Lower leg skin (tissue), 3 donors: Measurements from ENCODE around the gene FAM131C.

Experiments used
- POLR2A ChIP-seq, 2 donors: fragments of 450-650 bp; IDR thresholded peaks; one replicate each; pipeline ENCODE4 v1.6.1; 2016 to 2017; ENCODE audit warnings: antibody characterized with exemption in 2 of 2, mild to moderate bottlenecking in 1 of 2, moderate library complexity in 1 of 2
- TF ChIP-seq, protein P1 (sequence below), 3 donors: fragments of 450-650 bp; IDR thresholded peaks; one replicate each; pipeline ENCODE4 v1.5.1; 2016; ENCODE audit warnings: antibody characterized with exemption in 3 of 3, mild to moderate bottlenecking in 3 of 3, moderate library complexity in 2 of 3

DNA sequence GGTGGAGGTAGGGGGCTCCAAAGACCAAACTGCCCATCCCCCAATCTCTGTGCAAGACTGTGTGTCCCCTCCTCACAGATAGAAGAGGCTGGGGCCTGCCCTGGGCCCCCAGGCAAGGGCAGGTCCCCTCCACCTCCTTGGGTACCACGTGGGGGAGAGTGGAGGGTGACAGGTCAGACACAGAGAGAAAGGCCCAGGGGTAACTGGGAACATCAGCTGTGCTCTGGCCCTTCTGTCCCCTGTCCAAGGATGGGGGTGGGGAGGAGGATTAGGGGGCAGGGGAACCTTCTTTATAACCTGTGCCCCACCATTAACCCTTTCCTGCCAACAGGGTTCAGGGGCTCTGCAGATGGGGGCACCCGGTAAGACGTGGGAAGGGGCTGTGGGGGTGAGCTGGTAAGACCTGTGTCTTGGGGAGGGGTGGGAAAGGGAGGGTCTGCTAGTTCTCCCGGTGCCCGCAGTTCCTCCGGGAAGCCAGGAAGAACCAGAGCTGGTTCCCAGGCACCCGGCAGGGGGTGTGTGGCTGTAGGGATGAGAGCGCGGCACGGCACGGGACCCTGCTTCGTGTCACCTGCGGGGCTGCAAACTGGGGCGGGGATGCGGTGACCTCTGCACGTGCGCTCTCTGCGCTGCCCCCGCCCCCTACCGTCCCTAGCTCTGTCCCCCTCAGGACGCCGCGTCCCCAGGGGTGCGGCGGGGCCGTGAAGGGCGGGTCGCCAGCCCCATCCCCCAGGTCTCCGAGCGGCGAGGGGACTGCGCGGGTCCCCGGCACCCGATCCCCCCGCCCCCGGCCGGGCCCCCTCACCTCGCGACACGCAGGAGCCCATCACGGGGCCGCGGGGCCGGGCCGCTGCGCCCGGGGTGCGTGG is 601 bp downstream of the FAM131C start:
- TF ChIP-seq POLR2A (IDR thresholded peaks at IDR 0.05): no peak
- TF ChIP-seq, protein P1, sequence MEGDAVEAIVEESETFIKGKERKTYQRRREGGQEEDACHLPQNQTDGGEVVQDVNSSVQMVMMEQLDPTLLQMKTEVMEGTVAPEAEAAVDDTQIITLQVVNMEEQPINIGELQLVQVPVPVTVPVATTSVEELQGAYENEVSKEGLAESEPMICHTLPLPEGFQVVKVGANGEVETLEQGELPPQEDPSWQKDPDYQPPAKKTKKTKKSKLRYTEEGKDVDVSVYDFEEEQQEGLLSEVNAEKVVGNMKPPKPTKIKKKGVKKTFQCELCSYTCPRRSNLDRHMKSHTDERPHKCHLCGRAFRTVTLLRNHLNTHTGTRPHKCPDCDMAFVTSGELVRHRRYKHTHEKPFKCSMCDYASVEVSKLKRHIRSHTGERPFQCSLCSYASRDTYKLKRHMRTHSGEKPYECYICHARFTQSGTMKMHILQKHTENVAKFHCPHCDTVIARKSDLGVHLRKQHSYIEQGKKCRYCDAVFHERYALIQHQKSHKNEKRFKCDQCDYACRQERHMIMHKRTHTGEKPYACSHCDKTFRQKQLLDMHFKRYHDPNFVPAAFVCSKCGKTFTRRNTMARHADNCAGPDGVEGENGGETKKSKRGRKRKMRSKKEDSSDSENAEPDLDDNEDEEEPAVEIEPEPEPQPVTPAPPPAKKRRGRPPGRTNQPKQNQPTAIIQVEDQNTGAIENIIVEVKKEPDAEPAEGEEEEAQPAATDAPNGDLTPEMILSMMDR (IDR thresholded peaks at IDR 0.05): no peak
